ENCODE results near the gene BBIP1.

The BBIP1 gene

DNA sequence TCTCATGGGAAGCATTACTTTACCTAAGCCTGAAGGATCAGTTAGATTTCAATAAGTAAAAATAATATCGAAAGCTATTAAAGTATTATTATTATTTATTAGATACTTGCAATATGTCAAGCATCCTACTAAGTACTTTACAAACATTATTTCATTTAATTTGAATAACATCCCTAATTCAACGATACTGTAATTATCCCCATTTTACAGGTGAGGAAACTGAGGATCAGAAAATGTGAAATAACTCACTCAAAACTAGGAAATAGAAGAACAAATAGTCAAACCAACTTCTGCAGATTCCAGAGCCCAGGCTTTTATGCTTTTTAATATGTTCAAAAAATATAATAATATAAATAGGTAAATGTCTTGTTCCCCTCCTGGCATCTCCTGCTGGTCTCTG lies 57.5 kb downstream of the BBIP1 start:
- DNase-seq, result no peak

DNA sequence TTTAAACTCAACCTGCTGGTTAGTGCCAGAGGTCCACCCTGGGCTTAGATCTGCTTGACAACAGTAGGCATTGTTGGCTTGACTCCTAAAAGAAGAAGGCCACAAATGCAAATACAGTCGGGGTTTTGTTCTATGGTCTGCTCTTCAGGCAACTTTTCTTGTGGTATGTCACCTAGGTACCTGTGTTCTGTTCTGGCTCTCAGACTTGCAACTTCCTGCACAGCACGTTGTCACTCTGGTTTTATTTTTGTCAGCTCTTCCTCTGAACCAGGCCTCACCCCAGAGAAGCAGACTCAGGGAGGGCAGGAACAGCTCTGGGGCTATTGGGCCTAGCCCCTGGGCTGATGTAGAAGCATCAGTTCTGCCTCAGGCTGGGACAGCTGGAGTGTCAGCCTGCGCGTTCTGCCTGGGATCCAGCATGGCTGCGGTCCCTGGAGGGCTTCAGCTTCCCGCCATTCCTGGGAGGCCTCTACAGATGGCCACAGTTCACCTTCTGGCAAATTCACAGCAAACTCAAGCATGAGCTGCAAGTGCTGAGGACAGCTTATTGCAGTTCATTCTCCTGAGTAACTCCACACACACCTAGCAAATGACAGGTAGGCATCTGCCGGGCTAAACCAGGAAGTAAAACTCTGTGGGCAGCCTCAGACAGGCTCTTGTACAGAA lies 58.3 kb downstream of the BBIP1 start:
- peak; percentile 79 for DNase-seq

DNA sequence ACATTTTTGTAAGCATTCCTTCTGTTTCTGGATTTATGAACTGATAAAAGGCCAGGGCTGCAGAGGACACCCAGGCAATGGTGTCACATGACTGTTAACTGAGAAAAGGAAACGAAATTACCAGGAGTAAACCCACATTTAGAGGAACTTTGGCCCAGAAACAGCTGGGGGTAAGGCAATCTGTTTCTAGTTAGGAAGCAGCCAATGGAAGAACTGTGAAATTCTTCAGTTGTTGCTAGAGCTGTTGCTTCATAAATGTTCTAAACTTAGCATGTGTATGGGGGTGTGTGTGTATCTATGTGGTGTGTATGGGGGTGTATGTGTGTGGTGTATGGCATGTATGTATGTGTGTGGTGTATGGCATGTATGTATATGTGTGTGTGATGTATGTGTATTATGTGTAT lies 59.0 kb downstream of the BBIP1 start:
- no peak for DNase-seq

DNA sequence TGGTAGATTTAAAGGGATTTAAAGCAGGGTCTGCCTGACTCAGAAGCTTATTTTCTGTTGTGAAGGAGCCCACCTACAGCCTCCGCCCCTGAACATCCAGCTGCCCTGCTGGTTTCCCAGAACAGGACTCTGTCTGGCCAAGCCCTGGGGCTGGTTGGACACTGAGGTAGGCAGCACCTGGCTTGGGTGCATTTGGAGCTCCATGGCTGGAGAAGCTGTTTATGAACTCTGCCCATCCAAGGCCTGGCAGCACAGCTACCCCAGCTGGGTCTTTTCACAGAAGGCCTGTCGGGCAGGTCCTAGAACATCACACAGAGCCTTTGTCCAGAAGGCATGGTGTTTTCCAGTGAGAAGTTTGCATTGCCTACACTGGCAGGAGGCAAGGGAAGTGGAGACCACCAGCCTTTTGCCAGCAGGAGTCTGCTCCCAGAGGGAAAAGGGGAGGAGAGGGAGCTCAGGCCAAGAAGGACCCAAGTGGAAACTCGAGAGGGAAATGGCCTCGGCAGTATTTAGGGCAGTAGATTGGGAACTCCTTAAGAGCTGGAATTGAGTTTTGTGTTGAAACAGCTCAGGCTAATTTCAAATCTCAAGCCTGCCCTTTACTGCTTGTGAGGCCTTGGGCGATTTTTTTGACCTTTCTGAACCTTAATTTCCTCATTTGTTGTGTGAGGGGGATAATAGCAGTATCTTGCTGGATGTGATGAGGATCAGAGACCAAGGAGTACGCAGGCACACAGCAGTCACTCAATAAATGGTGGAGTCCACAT lies 59.6 kb downstream of the BBIP1 start:
- DNase-seq, result no peak

DNA sequence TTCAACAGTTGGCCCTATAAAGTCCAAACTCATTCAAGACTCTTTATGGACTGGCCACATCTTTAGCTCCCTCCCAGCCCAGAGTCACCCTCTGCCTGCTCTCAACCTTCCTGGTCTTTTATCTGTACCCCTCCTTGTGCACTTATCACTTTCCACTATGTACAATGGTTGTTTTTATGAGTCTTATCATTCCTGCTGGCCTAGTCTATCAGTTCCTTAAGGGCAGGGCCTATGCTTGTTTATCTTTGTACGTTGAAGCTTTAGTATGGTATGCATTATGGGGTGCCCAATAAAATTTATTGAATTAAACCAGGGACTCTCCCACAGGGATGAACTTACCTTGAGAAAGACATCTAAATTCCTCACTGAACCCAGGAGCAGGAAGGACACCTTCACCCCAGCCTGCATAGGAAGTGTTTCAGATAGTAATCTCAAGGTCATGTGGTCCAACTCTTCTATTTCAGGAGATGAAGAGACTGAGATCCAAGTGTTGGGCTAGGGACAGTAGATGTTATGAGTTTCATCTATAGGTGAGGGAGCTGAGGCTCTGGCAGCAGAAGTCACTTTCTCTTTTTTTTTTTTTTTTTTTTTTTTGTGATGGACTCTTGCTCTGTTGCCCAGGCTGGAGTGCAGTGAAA lies 60.6 kb downstream of the BBIP1 start:
- no peak for DNase-seq

DNA sequence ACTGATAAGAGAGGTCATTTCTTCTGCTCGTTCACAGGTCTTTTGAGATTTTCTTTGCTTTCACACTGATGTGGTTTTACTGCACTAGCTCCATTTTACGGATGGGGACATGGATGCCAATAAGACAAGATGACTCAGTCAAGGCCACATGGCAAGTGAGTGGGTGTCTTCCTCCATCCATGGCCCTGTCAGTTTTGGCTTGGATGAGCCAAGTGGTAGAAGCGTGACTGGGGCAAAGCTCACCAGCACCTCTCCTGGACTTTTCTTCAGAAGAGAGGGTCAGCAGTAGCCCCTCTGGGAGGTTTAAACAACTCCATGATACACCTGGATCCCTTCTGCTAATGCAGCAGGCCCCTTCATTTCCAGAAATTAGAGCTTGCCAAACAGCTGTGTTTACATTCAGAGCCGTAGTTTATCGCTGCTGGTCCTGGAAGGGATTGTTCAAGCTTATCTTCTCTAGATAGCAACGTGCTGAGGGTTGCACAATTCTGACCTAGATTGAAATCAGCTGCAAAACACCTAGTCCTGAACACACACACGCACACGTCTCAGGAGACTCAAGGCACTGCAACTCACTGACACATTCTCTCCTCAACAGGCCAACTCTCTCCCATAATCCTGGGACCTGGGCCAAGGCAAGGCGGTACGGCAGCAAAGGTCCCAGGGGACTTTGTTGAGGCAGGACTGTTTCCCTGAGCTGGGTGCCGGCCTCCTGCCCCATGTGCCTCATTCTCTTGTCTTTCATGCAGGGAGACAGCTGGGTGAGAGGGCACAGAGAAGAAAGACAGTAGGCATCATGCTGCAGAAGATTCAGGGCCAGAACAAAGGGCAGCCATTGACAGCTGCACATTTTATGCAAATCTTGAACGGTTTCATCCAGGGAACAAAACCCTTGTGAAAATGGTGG lies 61.5 kb downstream of the BBIP1 start:
- peak; percentile 65 for DNase-seq

DNA sequence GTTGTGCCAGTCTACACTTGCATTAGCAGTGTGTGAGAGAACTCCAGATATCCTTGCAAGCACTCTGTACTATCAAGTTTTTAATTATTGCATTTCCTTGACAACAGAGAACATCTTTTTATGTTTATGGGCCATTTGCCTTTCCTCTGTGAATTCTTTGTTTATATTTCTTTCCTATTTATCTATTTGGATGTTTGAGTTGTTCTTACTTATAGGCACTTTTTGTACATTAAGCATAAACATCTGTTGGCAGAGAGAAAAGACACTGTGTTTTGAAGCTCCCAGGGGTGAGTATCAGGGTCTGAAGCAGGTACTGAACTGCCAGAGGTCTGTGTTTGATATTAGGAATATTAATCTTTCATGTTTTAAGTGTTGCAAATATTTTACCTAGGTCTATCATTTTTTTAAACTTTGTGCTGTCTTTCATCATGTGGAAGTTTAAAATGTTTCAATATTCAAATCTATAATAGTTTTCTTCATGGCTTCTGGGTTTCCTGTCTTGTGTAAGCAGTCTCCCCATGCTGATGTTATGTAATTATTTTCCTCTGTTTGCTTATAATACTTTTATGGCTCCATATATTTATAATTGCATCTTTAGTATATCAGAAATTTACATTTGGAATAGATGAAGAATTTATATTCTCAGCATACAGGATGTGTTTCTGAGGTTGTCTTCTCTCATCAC lies 64.9 kb downstream of the BBIP1 start:
- DNase-seq, result no peak

DNA sequence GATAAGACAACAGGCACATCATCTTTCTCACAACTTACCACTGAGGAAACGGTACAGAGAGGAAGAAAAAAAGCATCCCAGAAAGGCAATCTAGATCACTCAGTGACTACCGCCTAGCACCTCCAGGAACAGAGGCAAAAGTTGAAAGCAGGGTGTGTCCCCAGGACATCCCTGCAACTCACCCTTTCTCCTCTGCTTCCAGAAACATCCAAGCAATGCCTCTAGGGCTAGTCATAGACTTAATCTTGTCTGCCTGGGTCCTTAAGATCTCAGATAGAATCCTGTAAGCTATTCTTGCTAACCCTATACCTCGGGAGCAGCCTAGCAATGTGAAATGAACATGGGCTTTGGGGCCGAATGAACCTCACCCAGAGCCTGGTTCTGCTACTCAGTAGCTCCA lies 66.0 kb downstream of the BBIP1 start:
- peak; percentile 51 for DNase-seq

DNA sequence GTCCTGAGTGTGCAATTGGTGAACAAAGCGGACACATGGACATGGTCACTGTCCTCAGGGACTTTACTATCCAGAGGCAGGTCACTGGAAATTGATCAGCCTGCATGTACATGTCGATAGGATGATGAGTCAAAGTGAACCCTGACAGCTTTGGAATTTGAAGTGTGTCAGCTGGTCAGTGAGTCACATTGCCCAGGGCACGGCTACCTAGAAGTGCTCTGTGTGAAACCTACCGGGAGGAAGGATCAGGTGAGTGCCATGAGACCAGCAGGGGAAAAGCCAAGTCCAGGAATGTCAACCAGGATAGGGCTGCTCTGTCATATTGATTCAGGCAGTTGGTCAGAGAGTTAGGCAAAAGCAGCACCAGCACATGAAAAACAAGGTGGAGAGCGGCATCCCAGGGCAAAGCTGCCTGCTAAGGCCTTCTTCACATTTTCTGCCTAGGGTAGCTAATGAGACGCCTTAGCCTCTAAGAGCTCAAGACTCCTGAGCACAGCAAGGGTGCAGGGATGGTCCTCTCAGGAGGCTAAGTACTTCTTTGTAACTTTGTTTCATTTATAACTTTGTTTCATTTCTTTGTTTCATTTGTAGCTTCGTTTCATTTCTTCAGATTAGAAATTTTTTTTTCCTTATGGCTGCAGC lies 66.6 kb downstream of the BBIP1 start:
- DNase-seq, result peak; percentile 60

DNA sequence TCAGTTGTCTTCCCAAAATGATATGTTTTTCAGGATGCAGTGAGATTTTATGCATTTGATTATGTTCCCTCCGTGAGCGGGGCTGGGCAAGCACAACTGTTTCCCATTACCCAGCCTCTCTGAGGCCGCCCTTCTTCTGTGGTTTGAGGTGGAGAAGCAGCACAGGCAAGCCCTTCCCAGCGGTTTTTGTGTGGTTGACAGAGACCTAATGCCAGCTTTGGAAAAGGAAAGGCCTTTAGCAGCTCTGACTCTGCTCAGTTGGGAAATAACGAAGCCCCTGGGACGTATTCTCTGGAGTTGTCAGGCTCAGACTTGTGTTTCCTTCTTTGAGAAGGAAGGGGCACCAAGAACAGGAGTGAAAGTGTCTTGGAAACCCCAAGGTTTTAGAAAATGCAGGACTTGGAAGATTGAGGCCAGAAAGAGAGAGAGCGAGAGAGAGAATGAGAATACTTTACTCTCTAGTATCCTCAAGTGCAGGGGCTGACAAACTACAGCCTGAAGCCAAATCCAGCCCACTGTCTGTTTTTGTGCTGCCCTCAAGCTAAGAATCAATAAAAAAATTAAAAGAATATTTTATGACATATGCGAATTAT lies 67.9 kb downstream of the BBIP1 start:
- no peak for DNase-seq

DNA sequence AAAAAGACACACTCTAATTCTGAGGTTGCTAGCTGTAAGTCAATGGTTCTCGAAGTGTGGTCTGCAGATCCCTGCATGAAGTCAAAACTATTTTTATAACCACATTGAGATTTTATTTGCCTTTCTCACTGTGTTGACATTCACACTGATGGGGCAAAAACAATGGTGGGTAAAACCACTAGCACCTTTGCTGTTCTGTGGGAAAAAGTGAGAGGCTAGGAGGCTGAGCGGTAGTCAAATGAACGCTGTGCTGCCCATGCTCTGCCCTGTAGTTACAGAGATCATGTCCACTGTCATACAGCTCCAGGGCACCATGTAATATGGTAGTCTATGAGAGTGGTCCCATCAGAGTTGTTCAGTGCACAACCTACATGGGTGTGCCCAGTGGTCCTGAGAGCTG lies 68.9 kb downstream of the BBIP1 start:
- no peak for DNase-seq
